Muscle of leg (tissue), 11 donors: ENCODE measurements around the gene TSPAN18. TPM values are rescaled to one million over a fixed set of nuclear protein-coding genes. Genes with fewer than 3 reads are reported as not detected.

ENCODE experiments used
- DNase-seq: peaks from one replicate; pipeline ENCODE4 v3.0.0; 2013
- H3K27ac ChIP-seq: one replicate; pipeline ENCODE4 v1.5.1; 2013; ENCODE audit warnings: mild to moderate bottlenecking, low read length, control low read depth
- H3K27me3 ChIP-seq: one replicate; pipeline ENCODE4 v1.6.1; 2013; ENCODE audit warnings: low read length; ENCODE audit not compliant: control insufficient read depth, insufficient read depth
- H3K36me3 ChIP-seq: one replicate; pipeline ENCODE4 v1.6.1; 2013; ENCODE audit warnings: low read length; ENCODE audit not compliant: control insufficient read depth, insufficient read depth
- H3K4me1 ChIP-seq: one replicate; pipeline ENCODE4 v1.6.1; 2013; ENCODE audit warnings: low read length; ENCODE audit not compliant: control insufficient read depth, insufficient read depth
- H3K4me3 ChIP-seq: one replicate; pipeline ENCODE4 v1.5.1; 2013; ENCODE audit warnings: low read length, control low read depth
- H3K9me3 ChIP-seq: replicated peaks from 2 replicates; pipeline ENCODE4 v1.6.1; 2013; ENCODE audit warnings: low read depth, low read length; ENCODE audit not compliant: control insufficient read depth
- WGBS: methylation state at CpG from one replicate; pipeline ENCODE4 v1.1.5; 2013; ENCODE audit warnings: missing lambda C conversion rate; ENCODE audit not compliant: insufficient coverage; 5-methylcytosine and 5-hydroxymethylcytosine counted together
- polyA plus RNA-seq, 8 donors: library from polyadenylated mRNA; unstranded; fragments of 120-200 nt; gene quantifications; one replicate each; pipeline versions ENCODE4 v1.2.1 to v1.2.3, GENCODE V29; 2013; ENCODE audit warnings: inconsistent platforms in 1 of 8, low replicate concordance in 1 of 8; ENCODE audit not compliant: insufficient read length in 8 of 8, insufficient read depth in 1 of 8
- total RNA-seq: library from RNA; stranded (reverse); fragments of 120-200 nt; gene quantifications from one replicate; pipeline ENCODE4 v1.2.4, GENCODE V29; 2013

TSPAN18 gene
- total and polyA plus RNA-seq, 9 donors = 15.2 to 63.9 (median 44.0) TPM

GRCh38 chr11:44755556-44756523 lies 29.1 kb downstream of the TSPAN18 start:
- no peaks in the 10 kb centered on the region for H3K36me3 ChIP-seq
- H3K4me3 ChIP-seq = no peak overlapping the region
- H3K27ac ChIP-seq = no peak overlapping the region
- H3K27me3 ChIP-seq = peaks cover 3% of the 10 kb centered on the region
- H3K4me1 ChIP-seq = peaks cover 25% of the 10 kb centered on the region
- no peak for DNase-seq
- peaks cover 9% of the 10 kb centered on the region for H3K9me3 ChIP-seq
- WGBS = 42% methylated on average over 4 of the region's 7 CpGs

- Histone ChIP-seq H3K27ac (no peak overlapping the region), H3K9me3 (peaks cover 9% of the 10 kb centered on the region), H3K4me3 (no peak overlapping the region), H3K36me3 (no peaks in the 10 kb centered on the region), H3K4me1 (peaks cover 37% of the 10 kb centered on the region), H3K27me3 (peaks cover 3% of the 10 kb centered on the region)
- WGBS = 50% methylated on average over 1 of the region's 4 CpGs
- DNase-seq = no peak
These were observed 32.2 kb downstream of the TSPAN18 start for GRCh38 chr11:44758983-44759382.

- Histone ChIP-seq H3K9me3 (peaks cover 9% of the 10 kb centered on the region), H3K4me1 (peaks cover 31% of the 10 kb centered on the region), H3K4me3 (no peak overlapping the region), H3K36me3 (peaks cover 5% of the 10 kb centered on the region), H3K27me3 (peaks cover 1% of the 10 kb centered on the region), H3K27ac (peak overlapping the region; percentile 39)
- 71% methylated on average over 2 of the region's 3 CpGs for WGBS
- DNase-seq = no peak
These were observed 33.1 kb downstream of the TSPAN18 start for GRCh38 chr11:44759743-44760476.

- Histone ChIP-seq H3K4me1 (peaks cover 28% of the 10 kb centered on the region), H3K9me3 (peaks cover 9% of the 10 kb centered on the region), H3K36me3 (peaks cover 9% of the 10 kb centered on the region), H3K27me3 (no peaks in the 10 kb centered on the region), H3K4me3 (no peak overlapping the region), H3K27ac (peak overlapping the region; percentile 39)
- peak; percentile 82 for DNase-seq
- WGBS = no CpG with 5 or more reads among the region's 1 CpG
These were observed 33.7 kb downstream of the TSPAN18 start for GRCh38 chr11:44760477-44760872.

GRCh38 chr11:44760917-44761550 lies 34.3 kb downstream of the TSPAN18 start:
- Histone ChIP-seq H3K27ac (peak overlapping the region; percentile 48), H3K4me1 (peaks cover 28% of the 10 kb centered on the region), H3K4me3 (no peak overlapping the region), H3K9me3 (peaks cover 9% of the 10 kb centered on the region), H3K27me3 (no peaks in the 10 kb centered on the region), H3K36me3 (peaks cover 9% of the 10 kb centered on the region)
- WGBS = 48% methylated on average over 3 of the region's 10 CpGs
- DNase-seq = peak; percentile 84

- WGBS = 31% methylated on average over 14 of the region's 14 CpGs
- no peak overlapping the region for H3K27ac ChIP-seq
- H3K27me3 ChIP-seq = no peaks in the 10 kb centered on the region
- peaks cover 9% of the 10 kb centered on the region for H3K36me3 ChIP-seq
- no peak for DNase-seq
- H3K4me1 ChIP-seq = peaks cover 33% of the 10 kb centered on the region
- peaks cover 9% of the 10 kb centered on the region for H3K9me3 ChIP-seq
- H3K4me3 ChIP-seq = no peak overlapping the region
These were observed 34.8 kb downstream of the TSPAN18 start for GRCh38 chr11:44761551-44761961.

GRCh38 chr11:44763121-44763820 lies 36.5 kb downstream of the TSPAN18 start:
- Histone ChIP-seq H3K27ac (no peak overlapping the region), H3K36me3 (peaks cover 12% of the 10 kb centered on the region), H3K4me1 (peaks cover 37% of the 10 kb centered on the region), H3K4me3 (no peak overlapping the region), H3K9me3 (peaks cover 5% of the 10 kb centered on the region), H3K27me3 (no peaks in the 10 kb centered on the region)
- 50% methylated on average over 2 of the region's 5 CpGs for WGBS
- DNase-seq = no peak

- Histone ChIP-seq H3K27ac (no peak overlapping the region), H3K4me1 (peaks cover 37% of the 10 kb centered on the region), H3K9me3 (no peaks in the 10 kb centered on the region), H3K4me3 (no peak overlapping the region), H3K36me3 (peaks cover 12% of the 10 kb centered on the region), H3K27me3 (no peaks in the 10 kb centered on the region)
- 89% methylated on average over 3 of the region's 4 CpGs for WGBS
- DNase-seq = no peak
These were observed 37.8 kb downstream of the TSPAN18 start for GRCh38 chr11:44764583-44764982.

- WGBS = 89% methylated on average over 6 of the region's 8 CpGs
- peaks cover 12% of the 10 kb centered on the region for H3K36me3 ChIP-seq
- no peak for DNase-seq
- H3K27me3 ChIP-seq = no peaks in the 10 kb centered on the region
- no peak overlapping the region for H3K4me3 ChIP-seq
- H3K9me3 ChIP-seq = no peaks in the 10 kb centered on the region
- peaks cover 35% of the 10 kb centered on the region for H3K4me1 ChIP-seq
- no peak overlapping the region for H3K27ac ChIP-seq
These were observed 38.3 kb downstream of the TSPAN18 start for GRCh38 chr11:44765026-44765595.
